GM19468 (cell line): ENCODE results near the gene OR52L1.
"Not testable (repeated sequence)": the region's sequence is repeated elsewhere in the genome, so short reads cannot be mapped to it uniquely, and the experiment has no call there.

Experiments
- ATAC-seq: cut with Tn5 transposase; IDR thresholded peaks from one replicate; pipeline ENCODE4 v1.9.1; 2021; ENCODE audit warnings: mild to moderate bottlenecking, moderate library complexity, moderate number of reproducible peaks; ENCODE audit not compliant: unreplicated experiment; ENCODE audit errors: extremely low read depth

The OR52L1 gene

DNA sequence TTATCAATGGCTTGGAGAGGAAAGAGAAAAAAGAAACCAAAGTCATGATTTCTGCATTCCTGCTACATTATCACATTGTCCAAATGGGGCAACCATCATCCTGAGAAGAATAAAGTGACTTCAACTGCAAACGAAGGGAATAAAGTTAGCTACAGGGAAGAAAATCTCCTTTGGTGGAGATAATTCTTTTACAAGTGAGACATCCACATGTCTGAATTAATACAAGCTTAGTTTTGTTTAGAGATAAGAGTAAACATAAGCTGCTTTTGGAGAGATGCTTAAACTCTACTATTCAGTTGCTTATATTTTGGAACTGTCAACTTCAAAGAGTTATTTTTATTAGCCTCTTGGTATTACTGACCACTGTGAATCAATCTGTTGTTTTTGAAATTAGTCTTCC is at the start of gene OR52L1:
OR52L1 (minus strand) TSS at position 101 of the 400 bp plus-strand sequence; CDS start at position 46, 55 bp downstream.
- no peak for ATAC-seq

DNA sequence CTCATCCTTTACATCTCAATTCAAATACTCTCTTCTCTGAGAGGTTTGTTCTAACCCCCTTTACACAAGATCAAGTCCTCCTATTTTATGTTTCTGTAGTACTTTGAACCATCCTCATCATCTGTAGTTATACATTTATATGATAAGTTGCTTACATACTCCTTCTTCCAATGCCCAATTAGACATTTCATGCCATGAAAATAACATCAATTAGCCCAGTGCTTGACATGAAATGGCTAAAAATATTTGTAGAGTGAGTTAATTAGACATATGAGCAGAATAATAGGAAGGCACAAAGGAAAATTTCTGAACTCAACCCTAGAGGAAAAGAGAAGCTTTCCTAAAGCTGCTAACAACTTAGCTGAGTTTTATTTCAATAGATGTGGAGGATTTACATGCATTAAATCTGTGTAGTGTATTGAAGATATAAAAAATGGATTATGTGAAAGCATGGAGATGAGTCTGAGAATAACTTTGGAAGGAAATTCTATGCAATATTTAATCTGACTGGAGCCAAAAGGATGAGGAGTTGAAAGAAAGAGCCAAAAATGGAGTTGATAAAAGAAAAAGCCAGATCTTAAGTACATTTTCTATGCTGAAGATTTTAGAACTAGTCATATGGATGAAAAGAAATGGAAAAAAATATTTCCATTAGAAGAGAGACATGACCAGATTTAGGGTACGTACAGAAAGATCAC is 44.1 kb upstream of the OR52L1 start, which contains the start of gene OR56A1:
OR56A1 (minus strand) TSS at position 51 of the 698 bp plus-strand sequence. CDS start 3,066 bp downstream, outside the sequence.
- no peak for ATAC-seq

DNA sequence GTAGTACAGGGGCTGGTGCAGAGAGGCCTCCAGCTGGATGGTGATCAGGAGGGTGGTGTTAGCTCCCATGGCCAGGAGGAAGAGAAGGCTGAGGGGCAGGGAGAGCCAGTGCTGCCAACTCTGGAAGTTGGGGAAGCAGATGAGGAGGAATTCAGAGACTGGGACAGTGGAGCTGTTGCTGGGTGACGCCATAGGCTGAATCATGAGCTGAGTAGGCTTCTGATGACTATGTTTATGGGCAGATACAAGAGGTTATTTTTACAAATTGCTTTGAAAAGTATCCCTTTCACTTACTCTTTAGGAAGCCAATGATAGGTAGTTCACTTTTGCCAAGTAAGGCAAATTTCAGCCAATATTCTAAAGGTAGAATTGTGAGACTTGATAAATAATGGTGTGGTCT is 40.7 kb upstream of the OR52L1 start:
- ATAC-seq: no peak

DNA sequence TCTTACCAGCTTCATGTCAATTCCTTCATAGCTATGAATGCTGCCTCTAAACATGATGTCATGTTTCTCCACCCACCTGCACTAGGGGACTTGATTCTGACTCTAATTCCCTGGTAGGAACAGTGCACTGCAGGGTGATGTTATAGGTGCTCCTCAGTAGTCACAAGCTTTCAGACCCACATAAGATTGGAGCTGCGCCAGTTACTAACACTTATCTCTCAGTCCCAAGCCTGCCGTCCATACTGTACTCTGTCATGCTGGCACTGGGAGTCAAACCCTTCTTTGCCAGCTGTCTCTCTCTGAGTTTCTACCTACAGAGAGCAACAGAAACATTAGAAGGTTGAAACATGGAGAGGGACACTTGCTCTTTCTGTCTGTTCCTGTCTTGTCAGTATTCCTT is 38.3 kb upstream of the OR52L1 start:
- ATAC-seq: no peak

DNA sequence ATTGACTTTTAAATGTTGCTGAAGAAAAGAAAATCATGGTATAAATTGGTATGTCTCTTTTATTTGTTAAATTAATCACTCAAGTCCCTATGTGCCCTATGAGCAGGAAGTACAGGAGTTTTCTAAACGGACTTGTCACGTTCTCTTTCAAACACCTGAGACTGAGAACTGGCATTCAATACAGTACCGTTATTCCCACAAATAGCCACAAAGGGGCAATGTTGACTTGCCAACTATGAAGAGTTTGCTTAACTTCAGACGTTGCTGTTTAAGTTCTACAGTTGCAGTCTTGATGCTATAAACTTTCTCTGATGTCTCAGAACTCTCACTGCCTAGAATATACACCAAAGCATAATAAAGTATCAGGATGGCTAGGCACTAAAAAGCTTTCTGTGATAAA is 36.2 kb upstream of the OR52L1 start:
- ATAC-seq: no peak

DNA sequence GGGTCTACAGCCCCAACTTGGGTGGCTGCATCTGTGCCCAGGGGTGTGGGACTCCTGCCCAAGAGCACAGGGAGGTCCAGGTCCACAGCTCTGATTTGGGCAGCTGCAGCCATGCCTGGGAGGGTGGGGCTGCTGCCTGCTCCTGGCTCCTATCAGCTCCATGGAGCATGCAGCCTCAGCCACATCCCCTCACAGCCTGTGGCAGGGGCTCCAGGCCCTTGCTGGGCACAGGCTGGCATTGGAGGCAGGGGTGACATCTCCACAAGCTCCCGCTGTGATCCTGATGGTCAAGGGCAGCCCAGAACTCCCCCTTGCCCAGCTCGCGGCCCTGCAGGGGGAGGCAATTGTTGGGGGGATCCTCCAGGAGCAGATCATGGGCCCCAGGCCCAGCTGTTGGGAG is 26.3 kb upstream of the OR52L1 start:
- no peak for ATAC-seq

DNA sequence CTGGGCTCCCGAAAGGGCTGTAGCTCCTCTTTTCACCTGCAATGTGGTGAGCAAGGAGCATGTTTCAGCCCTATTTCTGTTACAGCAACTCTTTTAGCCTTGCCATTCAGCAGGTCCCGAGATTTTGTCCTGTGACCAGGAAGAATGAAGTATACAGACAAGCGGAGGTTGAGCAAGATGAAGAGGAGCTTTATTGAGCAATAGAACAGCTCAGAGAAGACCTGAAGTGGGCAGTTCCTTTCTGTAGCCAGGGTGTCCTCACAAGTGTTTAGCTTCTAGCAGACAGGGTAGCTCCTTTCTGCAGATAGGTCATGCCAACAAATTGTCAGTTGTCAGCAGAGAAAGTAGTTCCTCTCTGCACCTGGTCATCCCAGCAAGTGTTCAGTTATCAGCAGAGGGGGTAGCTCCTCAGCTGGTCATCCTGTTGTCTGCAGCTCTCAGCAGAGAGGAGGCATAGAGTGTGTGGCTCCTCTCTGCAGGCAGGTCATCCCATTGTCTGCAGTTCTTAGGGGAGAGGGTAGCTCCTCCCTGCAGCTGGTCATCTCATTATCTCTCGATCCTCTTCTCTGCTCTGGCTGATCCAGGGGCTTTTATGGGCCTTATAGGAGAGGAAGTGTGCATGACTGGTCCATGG is 25.4 kb upstream of the OR52L1 start:
- no peak for ATAC-seq

DNA sequence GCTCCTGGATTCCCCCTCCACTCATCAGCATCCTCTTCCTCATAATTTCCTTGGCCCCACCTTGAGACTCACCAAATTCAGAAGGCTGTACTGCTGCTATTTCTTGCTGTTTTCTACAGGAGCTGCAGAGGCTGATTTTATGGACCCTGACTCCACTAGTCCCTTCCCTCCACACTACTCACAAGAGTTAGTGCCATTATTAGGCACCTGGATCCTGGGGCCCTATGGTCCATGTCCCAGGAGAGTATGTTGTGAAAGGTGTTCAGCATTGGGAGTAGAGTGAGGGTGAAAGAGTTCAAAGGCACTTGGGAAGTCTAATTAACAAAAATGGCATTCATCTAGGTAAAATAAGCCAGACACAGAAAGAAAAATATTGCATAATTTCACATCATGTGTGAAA is 20.1 kb upstream of the OR52L1 start, which contains the start of gene OR56A4:
OR56A4 (minus strand) TSS at position 101 of the 400 bp plus-strand sequence. CDS start 3,954 bp downstream, outside the sequence.
- no peak for ATAC-seq

DNA sequence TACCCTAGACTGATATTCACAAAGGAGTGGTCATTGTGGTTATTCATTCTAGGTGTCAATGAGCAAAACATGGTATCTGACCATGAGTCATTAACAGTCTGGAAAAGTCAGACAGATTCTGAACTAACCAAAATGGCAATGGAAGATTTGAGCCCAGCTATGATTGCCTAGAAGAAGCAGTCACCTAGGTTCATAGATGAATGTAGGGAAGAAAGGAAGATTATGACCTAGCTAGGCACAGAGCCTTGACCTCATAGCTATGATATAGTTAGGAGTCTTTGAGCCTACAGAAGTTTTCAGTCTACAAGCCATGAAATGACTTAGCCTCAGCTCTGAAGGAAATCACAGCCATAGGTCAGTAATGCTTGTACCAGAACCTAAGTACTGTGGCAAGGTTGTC is 19.6 kb upstream of the OR52L1 start:
- ATAC-seq: no peak

DNA sequence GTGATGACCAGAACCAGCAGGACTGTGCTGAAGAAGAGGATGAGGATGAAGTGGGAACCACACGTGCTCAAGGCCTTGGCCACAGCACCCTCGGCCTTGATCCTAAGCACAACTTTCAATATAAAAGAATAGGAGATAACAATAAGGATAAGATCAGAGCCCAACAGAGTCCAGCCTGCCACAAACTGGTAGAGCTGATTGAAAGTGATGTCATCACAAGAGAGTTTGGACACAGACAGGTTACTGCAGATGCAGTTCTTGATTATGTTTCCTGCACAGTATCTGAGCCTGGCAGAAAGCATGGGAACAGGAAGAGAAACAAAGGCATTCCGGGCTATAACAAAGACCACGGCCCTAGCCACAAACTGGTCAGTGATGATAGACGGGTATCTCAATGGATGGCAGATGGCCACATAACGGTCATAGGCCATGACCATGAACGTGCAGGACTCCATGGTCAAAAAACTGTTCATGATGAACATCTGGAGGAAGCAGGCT is 15.5 kb upstream of the OR52L1 start:
- no peak for ATAC-seq

DNA sequence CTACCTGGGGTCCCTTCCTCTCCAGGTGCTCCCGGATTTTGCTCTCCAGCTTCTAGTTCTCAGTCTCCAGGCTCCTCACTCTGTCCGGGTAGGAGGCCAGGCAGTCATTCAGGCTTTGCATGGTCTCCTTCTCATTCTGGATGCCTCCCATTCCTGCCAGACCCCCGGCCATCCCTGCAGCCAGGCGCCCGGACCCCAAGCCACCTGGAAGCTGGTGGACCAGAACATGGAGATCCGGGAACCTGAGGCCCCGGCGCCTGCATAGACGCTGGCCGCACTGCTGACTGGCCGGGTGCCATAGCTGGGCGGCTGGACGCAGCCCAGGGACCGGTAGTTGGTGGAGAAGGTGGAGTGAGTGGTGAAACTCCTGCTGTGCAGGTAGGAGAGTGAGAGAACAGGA is 8.0 kb upstream of the OR52L1 start:
- ATAC-seq: no peak

DNA sequence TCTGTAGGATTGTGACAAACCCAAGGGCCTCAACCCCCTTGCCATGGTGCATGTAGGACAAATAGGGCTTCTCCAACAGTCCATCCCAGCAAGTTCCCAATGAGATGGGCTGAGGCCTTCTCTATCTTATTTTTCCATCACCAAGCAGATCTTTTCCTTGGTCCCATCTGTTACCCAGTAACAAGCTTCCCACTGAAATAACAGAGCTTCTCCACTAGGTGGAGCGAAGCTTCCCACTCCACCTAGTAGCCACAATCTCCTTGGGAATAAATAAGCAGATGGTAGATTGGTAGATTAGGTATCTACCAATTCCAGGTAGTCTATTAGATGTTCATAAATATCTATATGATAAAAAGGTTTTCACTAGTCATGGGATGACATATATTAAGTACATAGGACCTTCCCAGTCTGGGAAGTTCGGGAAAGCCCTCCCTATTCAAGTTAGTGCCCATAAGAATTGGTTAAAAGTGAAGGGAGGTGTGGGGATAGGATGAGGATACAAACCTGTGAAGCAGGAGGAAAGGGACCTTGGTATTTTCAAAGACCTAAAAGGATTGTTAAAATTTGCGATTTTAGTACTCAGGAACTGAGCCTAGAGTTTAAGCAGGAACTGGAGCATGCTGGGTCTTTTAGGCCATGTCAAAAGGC is 5.9 kb upstream of the OR52L1 start:
- no peak for ATAC-seq

DNA sequence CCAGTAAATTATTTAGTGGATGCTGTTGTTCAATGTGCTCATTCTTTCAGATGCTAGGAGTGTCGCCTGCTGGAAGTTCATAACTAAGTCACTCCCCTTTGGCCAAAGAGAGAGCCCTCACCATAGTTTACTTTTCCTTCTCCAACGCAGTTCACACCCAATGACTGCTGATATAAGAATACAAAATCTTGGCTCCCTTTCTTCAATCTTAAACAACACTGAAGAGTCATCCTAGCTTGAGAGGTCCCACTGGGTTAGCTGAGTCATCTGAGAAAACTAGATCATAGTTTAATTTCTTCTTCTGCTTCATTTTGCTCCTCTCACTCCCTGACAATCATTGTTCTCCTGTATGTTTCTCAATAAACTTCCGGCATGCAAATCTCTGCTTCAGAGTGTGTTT is 5.4 kb upstream of the OR52L1 start:
- no peak for ATAC-seq

DNA sequence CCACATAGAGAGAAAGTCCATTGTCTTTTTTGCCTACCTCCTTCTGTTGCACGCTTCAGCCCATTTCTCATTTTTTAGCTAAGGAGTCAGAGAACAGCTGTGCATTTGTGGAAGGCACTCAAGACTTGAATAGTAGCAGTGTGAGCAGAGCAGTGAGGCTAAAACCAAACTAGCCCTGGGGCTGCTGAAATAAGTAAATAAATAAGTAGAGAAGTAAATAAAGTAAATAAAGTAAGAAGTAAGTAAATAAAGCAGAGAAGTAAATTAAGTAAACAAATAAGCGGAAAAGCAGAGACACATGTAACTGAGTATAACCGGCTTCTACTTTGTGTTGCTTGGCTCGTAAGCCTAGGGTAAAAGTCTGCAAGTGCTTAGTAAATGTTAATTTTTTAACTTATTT is 2.4 kb upstream of the OR52L1 start:
- no peak for ATAC-seq

DNA sequence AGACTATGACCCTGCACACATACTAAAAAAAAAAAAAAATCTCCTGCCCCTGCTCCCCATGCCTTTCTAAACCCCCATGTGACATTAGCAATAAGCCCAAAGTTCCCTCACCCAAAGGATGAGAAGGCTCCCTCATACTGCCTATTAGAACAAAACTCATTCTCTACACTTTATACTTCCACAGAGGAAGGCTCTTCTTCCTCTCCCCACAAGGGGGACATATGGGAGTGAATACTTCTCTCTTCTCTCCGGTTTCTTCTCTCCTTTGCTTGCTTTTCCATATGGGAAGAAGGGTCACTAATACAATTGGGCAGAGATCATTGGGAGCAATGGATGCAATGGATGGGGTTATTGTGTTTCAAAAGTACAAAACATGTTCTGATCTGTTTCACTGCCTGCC is 3.3 kb downstream of the OR52L1 start:
- ATAC-seq: no peak

DNA sequence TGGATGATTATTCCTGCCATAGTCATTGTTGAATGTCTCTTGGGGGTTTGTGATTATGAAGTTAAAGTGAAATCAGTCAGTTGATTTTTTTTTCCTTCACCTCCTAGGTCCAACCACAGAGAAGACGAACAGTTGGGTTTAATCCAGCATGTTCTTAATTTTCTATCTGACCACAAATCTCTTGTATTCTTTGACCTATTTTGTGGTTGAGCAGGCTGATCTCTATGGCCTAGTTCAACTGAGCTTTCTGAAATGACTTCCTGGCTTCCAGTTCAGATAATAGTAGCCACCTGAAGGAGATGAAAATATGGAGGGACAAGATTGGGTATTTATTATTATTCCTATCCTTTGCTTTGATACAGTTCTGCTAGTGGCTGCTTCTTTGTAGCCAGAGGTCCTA is 13.3 kb downstream of the OR52L1 start:
- ATAC-seq: no peak

DNA sequence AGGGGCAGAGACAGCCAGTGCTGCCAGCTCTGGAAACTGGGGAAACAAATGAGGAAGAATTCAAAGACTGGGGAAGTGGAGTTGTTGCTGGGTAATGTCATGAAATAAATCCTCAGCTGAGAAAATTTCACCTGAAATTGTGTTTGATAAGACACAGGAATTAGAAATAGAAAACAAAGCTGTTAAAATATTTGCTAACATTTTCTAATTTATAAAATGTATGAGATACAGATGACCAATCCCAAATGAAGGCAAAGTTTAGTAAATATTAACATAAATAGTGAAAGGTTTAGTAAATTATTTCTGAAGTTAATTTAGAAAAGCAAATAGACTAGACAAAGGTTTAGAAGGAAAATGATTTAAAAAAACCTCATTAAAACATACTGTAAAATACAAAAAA is 18.4 kb downstream of the OR52L1 start, which contains the start of gene OR56A5:
OR56A5 (minus strand) TSS at position 101 of the 400 bp plus-strand sequence; CDS start at position 101, 0 bp downstream.
- no peak for ATAC-seq

DNA sequence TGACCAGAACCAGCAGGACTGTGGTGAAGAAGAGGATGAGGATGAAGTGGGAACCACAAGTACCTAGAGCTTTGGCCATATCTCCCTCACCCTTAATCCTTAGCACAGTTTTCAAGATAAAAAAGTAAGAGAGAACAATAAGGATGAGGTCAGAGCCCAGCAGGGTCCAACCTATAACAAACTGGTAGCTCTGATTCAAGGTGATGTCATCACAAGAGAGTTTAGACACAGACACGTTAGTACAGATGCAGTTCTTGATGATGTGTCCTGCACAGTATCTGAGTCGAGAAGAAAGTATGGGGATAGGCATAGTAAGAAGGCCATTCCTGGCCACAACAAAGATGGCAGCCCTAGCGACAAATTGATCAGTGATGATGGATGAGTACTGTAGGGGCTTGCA is 19.1 kb downstream of the OR52L1 start:
- no peak for ATAC-seq

DNA sequence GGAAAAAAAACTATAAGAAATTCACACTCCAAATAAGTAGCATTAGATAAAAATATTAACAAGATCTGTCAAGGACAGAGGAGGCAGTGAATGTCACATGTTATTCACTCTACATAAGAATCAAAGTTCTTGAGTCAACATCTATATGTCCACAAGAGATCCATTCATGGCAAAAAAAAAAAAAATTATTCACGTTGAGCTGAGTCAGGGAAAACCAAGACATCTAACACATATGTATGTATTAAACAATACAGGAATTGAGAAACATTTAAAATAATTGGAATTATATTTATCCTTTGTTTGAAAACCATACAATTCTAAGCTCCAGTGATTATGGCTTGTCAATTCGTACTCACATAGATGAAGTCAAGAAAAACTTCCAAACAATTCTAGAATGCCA is 19.8 kb downstream of the OR52L1 start:
- ATAC-seq: no peak

DNA sequence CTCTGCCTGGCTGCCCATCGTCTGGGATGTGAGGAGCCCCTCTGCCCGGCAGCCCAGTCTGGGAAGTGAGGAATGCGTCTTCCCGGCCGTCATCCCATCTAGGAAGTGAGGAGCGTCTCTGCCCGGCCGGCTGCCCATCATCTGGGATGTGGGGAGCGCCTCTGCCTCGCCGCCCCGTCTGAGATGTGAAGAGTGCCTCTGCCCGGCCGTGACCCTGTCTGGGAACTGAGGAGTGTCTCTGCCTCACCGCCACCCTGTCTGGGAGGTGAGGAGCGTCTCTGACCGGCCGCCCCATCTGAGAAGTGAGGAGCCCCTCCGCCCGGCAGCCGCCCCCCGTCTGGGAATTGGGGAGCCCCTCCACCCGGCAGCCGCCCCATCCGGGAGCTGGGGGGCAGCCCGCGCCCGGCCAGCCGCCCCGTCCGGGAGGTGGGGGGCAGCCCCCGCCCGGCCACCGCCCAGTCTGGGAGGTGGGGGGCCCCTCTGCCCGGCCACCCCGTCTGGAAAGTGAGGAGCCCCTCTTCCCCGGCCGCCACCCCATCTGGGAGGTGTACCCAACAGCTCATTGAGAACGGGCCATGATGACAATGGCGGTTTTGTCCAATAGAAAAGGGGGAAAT is 26.0 kb downstream of the OR52L1 start:
- not testable (repeated sequence) for ATAC-seq

DNA sequence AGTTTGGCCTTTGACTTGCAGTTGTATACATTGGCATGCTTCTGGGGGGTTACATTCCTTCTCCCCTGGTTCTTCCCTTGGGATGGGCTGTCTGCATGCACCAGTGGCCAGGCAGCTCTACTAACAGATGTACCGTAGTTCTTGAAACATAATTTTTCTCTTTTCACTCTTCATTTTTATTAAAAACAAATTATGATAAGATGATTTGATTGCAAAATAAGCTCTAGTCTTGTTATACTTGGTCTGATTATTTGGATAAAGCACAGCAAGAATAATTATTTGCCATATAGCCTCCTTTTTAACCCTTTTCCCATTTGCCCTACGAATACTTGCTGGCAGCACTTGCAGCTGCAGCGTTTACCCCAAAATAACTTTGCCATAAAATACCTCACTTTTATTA is 31.2 kb downstream of the OR52L1 start:
- no peak for ATAC-seq
